ENCODE measurements around the gene POLR3GL. TPM values are rescaled to one million over a fixed set of nuclear protein-coding genes. Genes with fewer than 3 reads are reported as not detected.
"Not testable (repeated sequence)": the region's sequence is repeated elsewhere in the genome, so short reads cannot be mapped to it uniquely, and the experiment has no call there.

POLR3GL gene
- total RNA-seq, 3 donors from 2014 or later, result 18.0 to 32.8 (median 18.1) TPM

DNA sequence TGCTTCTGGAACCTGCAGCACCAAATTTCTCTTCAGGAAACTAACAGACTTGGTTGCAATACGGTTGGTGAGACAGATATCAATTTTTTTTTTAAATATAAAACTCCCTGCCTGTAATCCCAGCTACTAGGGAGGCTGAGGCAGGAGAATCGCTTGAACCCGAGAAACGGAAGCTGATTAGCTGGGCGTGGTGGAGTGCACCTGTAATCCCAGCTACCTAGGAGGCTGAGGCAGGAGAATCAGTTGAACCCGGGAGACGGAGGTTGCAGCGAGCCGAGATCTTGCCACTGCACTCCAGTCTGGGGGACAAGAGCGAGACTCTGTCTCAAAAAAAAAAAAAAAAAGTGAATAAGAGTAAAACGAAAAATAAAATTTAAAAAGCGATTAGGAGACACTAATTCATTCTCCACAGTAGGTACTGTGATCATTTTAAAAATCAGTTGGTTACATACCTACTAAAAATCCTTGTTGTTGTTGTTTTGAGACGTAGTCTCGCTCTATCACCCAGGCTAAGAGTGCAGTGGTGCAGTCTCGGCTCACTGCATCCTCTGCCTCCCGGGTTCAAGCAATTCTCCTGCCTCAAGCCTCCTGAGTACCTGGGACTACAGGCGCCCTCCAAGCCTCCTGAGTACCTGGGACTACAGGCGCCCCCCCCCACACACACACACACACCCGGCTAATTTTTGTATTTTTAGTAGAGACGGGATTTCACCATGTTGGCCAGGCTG, 36.4 kb upstream of the POLR3GL start:
- TF ChIP-seq POLR2AphosphoS5 (IDR thresholded peaks at IDR 0.05) (no peak), CTCF (IDR thresholded peaks at IDR 0.05) (no peak), POLR2A (IDR thresholded peaks at IDR 0.05) (no peak)
- Histone ChIP-seq H3K27me3 (no peaks in the 10 kb centered on the region), H3K27ac (peak overlapping the region; percentile 96 to 97), H3K4me1 (peaks cover 0 to 5% of the 10 kb centered on the region in 2 donors), H3K4me3 (peak overlapping the region; percentile 63 to 82 (median 67)), H3K36me3 (no peaks in the 10 kb centered on the region), H3K9me3 (no peaks in the 10 kb centered on the region)
- intact Hi-C loops (cut with DNase I; ENCODE audit: low total_unique reads), result no loop called here
- no peak for DNase-seq (ENCODE audit: low spot score in 2 of 2)

DNA sequence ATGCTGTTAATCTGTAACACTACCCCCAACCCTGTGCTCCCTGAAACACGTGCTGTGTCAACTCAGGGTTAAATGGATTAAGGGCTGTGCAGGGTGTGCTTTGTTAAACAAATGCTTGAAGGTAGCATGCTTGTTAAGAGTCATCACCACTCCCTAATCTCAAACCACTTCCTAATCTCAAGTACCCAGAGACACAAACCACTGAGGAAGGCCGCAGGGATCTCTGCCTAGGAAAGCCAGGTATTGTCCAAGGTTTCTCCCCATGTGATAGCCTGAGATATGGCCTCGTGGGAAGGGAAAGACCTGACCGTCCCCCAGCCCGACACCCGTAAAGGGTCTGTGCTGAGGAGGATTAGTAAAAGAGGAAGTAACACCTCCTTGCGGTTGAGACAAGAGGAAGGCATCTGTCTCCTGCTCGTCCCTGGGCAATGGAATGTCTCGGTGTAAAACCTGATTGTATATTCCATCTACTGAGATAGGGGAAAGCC, 31.9 kb upstream of the POLR3GL start:
- H3K27ac ChIP-seq; H3K4me3 ChIP-seq; H3K4me1 ChIP-seq; intact Hi-C loops (cut with DNase I; ENCODE audit: low total_unique reads); H3K9me3 ChIP-seq; DNase-seq (ENCODE audit: low spot score in 2 of 2); H3K36me3 ChIP-seq; H3K27me3 ChIP-seq: not testable (repeated sequence)

DNA sequence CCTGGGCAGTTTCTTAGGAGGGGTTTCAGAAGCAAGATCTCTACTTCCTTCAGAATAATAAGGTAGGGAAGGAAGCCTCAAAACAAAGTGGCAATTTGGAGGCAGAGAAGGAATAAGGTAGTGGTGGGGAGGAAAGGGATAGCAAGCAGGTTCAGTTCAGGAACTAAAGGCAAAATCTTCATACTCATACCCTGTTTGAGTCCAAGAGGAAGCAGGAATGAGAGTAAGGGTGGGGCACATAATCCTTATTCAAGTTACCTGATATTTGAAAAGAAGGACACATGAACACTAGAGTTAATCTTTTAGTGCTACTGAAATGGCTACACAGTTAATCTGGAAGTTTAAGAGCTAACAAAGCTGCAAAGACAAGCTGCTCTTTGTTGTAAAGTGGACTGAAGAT, 28.8 kb upstream of the POLR3GL start:
- no peaks in the 10 kb centered on the region for H3K9me3 ChIP-seq
- H3K27ac ChIP-seq, result peak overlapping the region; percentile 61 to 68
- no peak for DNase-seq (ENCODE audit: low spot score in 2 of 2)
- TF ChIP-seq POLR2AphosphoS5 (IDR thresholded peaks at IDR 0.05) (no peak), CTCF (IDR thresholded peaks at IDR 0.05) (no peak), POLR2A (IDR thresholded peaks at IDR 0.05) (no peak)
- H3K36me3 ChIP-seq, result no peaks in the 10 kb centered on the region
- H3K4me1 ChIP-seq, result no peaks in the 10 kb centered on the region
- no peaks in the 10 kb centered on the region for H3K27me3 ChIP-seq
- H3K4me3 ChIP-seq, result no peak overlapping the region
- intact Hi-C loops (cut with DNase I; ENCODE audit: low total_unique reads), result no loop called here

- Histone ChIP-seq H3K4me1 (no peaks in the 10 kb centered on the region), H3K27ac (peak overlapping the region; percentile 67 to 68), H3K27me3 (no peaks in the 10 kb centered on the region), H3K9me3 (no peaks in the 10 kb centered on the region), H3K36me3 (no peaks in the 10 kb centered on the region), H3K4me3 (no peak overlapping the region)
- intact Hi-C loops (cut with DNase I; ENCODE audit: low total_unique reads), result no loop called here
- no peak for TF ChIP-seq CTCF (IDR thresholded peaks at IDR 0.05)
- peak in 1 of 2 donors; percentile 61 for DNase-seq (ENCODE audit: low spot score in 2 of 2)
These were observed 28.2 kb upstream of the POLR3GL start for GRCh38 chr1:145936247-145936646.

GRCh38 chr1:145937436-145937835, 27.1 kb upstream of the POLR3GL start:
- Histone ChIP-seq H3K4me1 (no peaks in the 10 kb centered on the region), H3K36me3 (no peaks in the 10 kb centered on the region), H3K9me3 (no peaks in the 10 kb centered on the region), H3K27ac (no peak overlapping the region), H3K27me3 (no peaks in the 10 kb centered on the region), H3K4me3 (no peak overlapping the region)
- intact Hi-C loops (cut with DNase I; ENCODE audit: low total_unique reads), result no loop called here
- DNase-seq (ENCODE audit: low spot score in 2 of 2), result no peak
- TF ChIP-seq CTCF (IDR thresholded peaks at IDR 0.05), result no peak
- no peak for TF ChIP-seq POLR2AphosphoS5 (IDR thresholded peaks at IDR 0.05)

Measured in breast epithelium (tissue), 4 donors.